Immature natural killer cell (primary cell): ENCODE data around the gene GLCE. TPM values are rescaled to one million over a fixed set of nuclear protein-coding genes. Genes with fewer than 3 reads are reported as not detected.

ENCODE experiments used
- DNase-seq, 3 donors: peaks; one replicate each; pipeline ENCODE4 v3.0.0; 2022; ENCODE audit warnings: mixed read lengths in 1 of 3
- H3K27ac Mint-ChIP-seq, 6 donors: one replicate each; pipeline ENCODE4 v1.8.0; 2020; ENCODE audit warnings: mixed read lengths in 6 of 6, mild to moderate bottlenecking in 5 of 6, inconsistent platforms in 4 of 6, moderate library complexity in 3 of 6
- H3K27me3 Mint-ChIP-seq, 3 donors: one replicate each; pipeline ENCODE4 v1.8.0; 2020 to 2021; ENCODE audit warnings: low read depth in 3 of 3, mild to moderate bottlenecking in 3 of 3, mixed read lengths in 3 of 3, moderate library complexity in 3 of 3, inconsistent platforms in 1 of 3
- H3K36me3 Mint-ChIP-seq, 3 donors: one replicate each; pipeline ENCODE4 v1.8.0; 2020; ENCODE audit warnings: mixed read lengths in 3 of 3, inconsistent platforms in 2 of 3, mild to moderate bottlenecking in 2 of 3
- H3K4me1 Mint-ChIP-seq, 2 donors: one replicate each; pipeline ENCODE4 v1.8.0; 2020; ENCODE audit warnings: inconsistent platforms in 2 of 2, mild to moderate bottlenecking in 2 of 2, mixed read lengths in 2 of 2, moderate library complexity in 1 of 2
- H3K4me3 Mint-ChIP-seq, 5 donors: one replicate each; pipeline ENCODE4 v1.8.0; 2020; ENCODE audit warnings: mild to moderate bottlenecking in 5 of 5, mixed read lengths in 5 of 5, inconsistent platforms in 3 of 5, moderate library complexity in 3 of 5
- H3K9me3 Mint-ChIP-seq, 6 donors: one replicate each; pipeline ENCODE4 v1.8.0; 2020; ENCODE audit warnings: mild to moderate bottlenecking in 6 of 6, mixed read lengths in 6 of 6, inconsistent platforms in 4 of 6, moderate library complexity in 3 of 6
- polyA plus RNA-seq, 3 donors: library from polyadenylated mRNA; unstranded; fragments of 300-500 nt; fragmentation: Illumina TruSeq; gene quantifications; one replicate each; pipeline ENCODE4 v1.2.3, GENCODE V29; 2021

The GLCE gene
- polyA plus RNA-seq, 3 donors from 2014 or later, result 4.2 TPM; not detected in 1

DNA sequence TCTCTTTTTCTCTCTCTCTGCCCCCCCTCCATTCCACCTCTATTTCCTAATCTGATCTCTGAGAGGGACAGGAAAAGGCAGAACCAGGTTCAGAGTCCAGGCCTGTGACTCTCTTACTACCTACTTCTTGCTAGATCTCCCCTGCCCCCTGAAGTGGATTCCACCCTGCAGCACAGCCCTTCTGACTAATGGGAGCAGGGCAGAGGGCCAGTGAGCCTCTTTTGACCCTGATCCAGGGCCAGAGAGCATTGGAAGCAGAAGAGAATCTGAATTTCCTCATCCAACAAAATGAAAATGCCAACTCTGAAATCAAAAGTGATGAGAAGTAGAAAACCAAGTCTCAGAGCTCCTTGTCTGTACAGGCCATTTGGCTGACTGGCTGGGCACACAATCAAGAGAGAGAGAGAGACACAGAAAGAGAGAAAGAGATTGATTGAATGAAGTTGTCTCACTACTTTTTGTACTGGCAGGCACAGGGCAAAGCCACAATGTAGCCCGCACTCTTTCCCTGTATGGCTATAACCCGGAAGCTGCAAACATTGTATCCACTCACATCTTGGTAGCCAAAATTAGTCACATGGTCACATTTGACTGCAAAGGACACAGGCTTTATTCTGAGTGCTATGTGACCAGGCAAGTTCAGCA is 31.6 kb upstream of the GLCE start:
- Mint-ChIP-seq H3K36me3 (no peaks in the 10 kb centered on the region), H3K27me3 (peaks cover 0 to 6% (median 2%) of the 10 kb centered on the region in 3 donors), H3K4me1 (no peaks in the 10 kb centered on the region), H3K4me3 (no peak overlapping the region), H3K9me3 (no peaks in the 10 kb centered on the region), H3K27ac (no peak overlapping the region)
- no peak for DNase-seq

DNA sequence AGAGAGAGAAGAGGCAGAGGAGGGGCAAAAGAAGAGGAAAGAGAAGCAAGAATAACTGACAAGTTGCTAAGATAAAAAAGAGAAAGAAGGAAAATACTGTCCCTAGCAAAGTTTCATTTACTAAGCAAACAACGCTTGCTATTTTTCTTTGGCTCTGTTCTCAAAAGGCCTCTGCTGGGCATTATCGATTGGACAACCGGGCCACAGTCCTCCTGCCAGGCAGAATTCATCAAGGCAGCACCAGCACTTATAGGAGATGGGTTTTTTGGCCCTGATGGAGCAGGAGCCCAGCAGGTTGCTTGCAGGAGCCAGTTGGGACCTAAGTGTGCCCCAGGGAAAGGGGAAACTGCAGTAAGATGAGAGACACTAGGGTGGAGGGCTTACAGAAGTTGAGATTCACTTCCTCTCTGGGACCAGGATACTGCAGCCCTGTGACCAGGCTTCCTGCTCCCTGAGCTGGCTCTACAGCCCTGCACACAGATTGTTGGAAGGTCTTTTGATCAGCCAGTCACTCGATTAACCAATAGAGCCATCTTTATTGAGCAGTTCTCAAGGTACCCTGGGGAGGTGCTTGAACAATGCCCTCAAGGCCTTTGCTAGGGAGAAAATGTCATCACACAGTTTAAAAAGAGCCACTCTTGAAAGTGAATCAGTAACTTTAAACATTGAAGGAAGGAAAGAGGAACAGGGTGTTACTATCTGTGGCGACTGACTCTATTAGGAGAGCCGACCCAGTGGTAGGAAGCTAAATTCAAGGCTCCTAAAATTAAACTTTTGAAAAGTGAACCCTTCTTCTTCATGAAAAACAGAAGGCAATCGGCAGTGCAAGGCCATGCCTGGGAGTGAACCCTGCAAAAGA is 28.8 kb upstream of the GLCE start:
- Mint-ChIP-seq H3K27ac (no peak overlapping the region), H3K4me3 (no peak overlapping the region), H3K9me3 (no peaks in the 10 kb centered on the region), H3K27me3 (peaks cover 0 to 6% (median 2%) of the 10 kb centered on the region in 3 donors), H3K36me3 (no peaks in the 10 kb centered on the region), H3K4me1 (no peaks in the 10 kb centered on the region)
- no peak for DNase-seq

DNA sequence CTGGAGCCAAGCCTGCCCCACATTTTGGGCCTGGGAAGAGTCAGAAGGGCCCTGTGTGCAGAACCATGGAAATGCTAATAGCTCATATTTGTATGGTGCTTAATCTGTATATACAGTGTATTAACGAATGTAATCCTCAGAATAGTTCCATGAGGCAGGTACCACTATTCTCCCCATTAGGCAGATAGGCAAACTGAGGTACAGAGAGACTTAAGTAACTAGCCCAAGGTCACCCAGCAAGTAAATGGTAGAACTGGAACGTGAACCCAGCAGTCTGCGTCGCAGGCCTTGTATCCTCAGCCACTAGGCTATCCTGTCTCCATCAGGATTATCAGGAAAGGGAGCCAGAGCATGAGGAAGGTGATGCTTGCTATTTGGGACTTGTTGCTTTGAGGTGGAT is 28.0 kb upstream of the GLCE start:
- H3K27ac Mint-ChIP-seq, result no peak overlapping the region
- H3K27me3 Mint-ChIP-seq, result peaks cover 0 to 6% (median 2%) of the 10 kb centered on the region in 3 donors
- no peak overlapping the region for H3K4me3 Mint-ChIP-seq
- no peaks in the 10 kb centered on the region for H3K36me3 Mint-ChIP-seq
- H3K4me1 Mint-ChIP-seq, result no peaks in the 10 kb centered on the region
- no peaks in the 10 kb centered on the region for H3K9me3 Mint-ChIP-seq
- no peak for DNase-seq

DNA sequence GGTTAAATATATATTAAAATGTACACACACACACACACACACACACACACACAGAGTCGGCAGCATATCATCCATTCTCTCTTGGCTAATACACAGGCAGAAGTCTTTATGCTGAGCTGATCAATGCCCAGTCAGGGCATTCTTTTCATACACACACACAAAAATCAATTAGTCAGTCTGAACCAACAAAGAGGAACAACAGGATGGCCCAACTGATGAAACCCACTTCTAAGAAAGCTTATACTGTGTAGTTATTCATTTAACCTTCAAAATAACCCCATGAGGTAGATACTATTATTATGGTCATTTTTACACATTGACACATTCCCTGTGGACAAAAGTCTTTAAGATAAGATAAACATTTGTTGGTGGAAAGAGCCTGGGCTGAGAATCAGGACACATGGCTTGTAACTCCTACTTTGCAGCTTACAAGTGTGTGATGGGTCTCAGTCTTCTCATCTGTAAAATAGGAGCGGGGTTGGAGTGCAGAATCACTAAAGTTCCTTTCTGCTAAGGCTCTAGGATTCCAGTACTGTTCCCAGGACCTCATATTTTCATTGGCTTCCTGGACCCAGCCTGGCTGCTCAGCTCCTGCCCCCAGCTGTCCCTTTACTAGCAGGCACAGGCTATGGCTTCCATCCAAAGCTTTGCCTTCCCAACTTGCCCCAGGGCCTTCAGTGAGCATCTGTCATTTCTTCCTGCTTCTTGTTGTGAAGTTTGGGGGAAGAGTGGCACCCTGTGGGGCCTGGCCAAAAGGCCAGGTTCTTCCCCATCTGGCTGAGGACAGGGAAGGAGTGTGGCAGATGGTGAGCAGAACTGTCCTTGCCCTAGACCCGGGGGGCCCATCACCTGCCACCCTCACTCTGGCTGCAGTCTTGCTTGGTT is 27.2 kb upstream of the GLCE start:
- Mint-ChIP-seq H3K4me3 (no peak overlapping the region), H3K36me3 (no peaks in the 10 kb centered on the region), H3K27ac (no peak overlapping the region), H3K4me1 (no peaks in the 10 kb centered on the region), H3K9me3 (no peaks in the 10 kb centered on the region), H3K27me3 (peaks cover 0 to 6% (median 4%) of the 10 kb centered on the region in 3 donors)
- no peak for DNase-seq

DNA sequence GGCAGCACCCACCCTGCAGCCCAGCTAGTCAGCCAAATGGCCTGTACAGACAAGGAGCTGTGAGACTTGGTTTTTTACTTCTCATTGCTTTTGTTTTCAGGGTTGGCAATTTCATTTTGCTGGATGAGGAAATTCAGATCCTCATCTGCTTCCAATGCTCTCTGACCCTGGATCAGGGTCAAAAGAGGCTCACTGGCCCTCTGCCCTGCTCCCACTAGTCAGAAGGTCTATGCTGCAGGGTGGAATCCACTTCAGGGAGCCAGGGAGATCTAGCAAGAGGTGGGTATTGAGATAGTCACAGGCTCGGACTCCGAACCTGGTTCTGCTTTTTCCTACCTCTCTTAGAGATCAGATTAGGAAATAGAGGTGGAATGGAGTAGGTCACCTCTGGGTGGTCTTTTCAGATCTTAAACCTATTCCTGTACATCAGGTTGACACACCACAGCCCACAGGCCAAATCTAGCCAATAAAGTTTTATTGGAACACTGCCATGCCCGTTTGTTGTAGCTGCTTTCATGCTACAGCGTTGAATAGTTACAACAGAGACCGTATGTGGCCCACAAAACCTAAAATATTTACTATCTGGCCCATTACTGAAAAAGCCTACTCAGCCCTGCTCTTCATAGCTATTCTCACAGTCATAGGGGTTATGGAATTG is 26.4 kb upstream of the GLCE start:
- no peaks in the 10 kb centered on the region for H3K9me3 Mint-ChIP-seq
- no peaks in the 10 kb centered on the region for H3K4me1 Mint-ChIP-seq
- no peak overlapping the region for H3K27ac Mint-ChIP-seq
- no peaks in the 10 kb centered on the region for H3K36me3 Mint-ChIP-seq
- peaks cover 0 to 4% (median 2%) of the 10 kb centered on the region in 3 donors for H3K27me3 Mint-ChIP-seq
- no peak overlapping the region for H3K4me3 Mint-ChIP-seq
- no peak for DNase-seq

DNA sequence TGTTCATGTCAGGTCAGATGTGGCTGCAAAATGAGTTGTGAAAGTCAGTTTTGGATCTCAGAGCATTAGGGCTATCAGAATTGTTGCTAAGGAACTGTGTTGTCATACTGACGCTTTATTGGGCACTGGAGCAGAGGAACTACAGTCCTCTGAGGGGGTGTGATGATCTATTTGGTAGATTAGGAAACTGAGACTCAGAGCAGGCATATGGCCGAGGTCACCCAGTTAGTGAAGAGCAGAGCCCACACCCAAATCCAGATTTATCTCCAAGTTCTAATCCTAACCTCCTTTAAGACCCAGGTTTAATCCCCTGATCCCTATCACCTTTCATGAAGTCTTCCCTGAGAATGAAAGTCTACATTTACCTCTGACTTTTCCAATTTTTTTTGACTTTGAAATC is 25.6 kb upstream of the GLCE start:
- DNase-seq, result no peak
- Mint-ChIP-seq H3K27ac (no peak overlapping the region), H3K4me3 (no peak overlapping the region), H3K27me3 (peaks cover 0 to 6% (median 0%) of the 10 kb centered on the region in 3 donors), H3K9me3 (no peaks in the 10 kb centered on the region), H3K4me1 (no peaks in the 10 kb centered on the region), H3K36me3 (no peaks in the 10 kb centered on the region)

DNA sequence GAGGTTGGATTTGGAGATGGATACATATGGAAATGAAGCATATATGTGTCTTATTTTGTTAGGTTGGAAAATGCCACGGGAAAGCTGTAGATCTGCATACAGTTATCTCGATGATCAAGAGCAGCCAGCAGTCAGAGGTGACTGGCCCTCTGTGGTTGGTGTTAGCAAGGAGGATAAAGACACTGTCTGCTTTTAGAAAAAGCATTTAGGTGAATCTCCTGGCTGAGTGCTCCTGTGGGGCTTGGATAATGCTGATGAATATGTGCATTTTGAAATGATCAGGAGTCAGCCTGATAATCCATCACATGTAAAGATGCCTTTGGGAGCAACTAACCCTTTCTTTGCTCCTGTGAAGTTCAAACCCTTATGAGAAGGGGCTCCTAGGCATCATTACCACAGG is 24.9 kb upstream of the GLCE start:
- Mint-ChIP-seq H3K4me3 (no peak overlapping the region), H3K27me3 (peaks cover 0 to 6% (median 0%) of the 10 kb centered on the region in 3 donors), H3K36me3 (no peaks in the 10 kb centered on the region), H3K4me1 (no peaks in the 10 kb centered on the region), H3K27ac (no peak overlapping the region), H3K9me3 (no peaks in the 10 kb centered on the region)
- DNase-seq, result no peak

DNA sequence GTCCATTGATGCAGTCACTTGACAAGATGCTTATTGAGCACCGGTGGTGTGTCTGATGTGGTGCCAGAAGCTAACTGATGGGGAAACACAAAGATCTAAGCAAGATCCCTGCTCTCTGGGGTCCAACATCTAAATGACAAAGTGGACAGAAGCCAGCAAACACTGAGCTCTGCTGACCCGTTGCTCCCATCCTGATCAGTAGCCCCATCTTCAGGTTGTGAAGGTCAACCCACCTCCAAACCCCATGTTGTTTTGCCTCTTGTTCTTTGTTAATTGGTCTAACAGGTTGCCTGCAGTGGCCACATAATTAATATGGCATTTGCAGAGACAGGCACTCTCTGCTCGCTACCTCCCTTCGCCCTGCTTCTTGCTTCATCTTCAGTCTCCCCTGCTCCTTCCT is 21.5 kb upstream of the GLCE start:
- Mint-ChIP-seq H3K4me1 (no peaks in the 10 kb centered on the region), H3K27me3 (peaks cover 0 to 5% (median 0%) of the 10 kb centered on the region in 3 donors), H3K36me3 (no peaks in the 10 kb centered on the region), H3K27ac (no peak overlapping the region), H3K9me3 (no peaks in the 10 kb centered on the region), H3K4me3 (no peak overlapping the region)
- DNase-seq, result no peak

DNA sequence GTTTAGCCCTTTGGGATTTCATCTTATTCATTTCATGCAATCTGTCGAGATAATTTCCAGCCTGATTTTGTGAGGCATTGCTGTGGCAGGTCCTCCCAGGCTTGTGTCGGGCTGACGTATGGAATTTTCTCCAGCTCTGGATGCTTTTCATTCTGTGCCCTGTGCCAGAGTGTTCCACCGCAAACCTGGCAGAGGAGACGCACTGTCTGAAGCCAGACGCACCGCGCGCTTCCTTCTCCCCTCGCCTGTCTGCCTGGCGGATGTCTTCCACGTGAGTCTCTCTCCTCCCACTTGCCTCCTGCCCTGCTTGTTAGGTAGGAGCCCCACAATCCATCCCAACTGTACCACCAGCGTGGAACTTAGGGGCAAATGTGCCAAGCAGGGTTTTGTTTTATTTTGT is 20.1 kb upstream of the GLCE start:
- no peak overlapping the region for H3K27ac Mint-ChIP-seq
- H3K4me1 Mint-ChIP-seq, result no peaks in the 10 kb centered on the region
- no peak overlapping the region for H3K4me3 Mint-ChIP-seq
- H3K27me3 Mint-ChIP-seq, result peaks cover 0 to 6% (median 2%) of the 10 kb centered on the region in 3 donors
- no peaks in the 10 kb centered on the region for H3K9me3 Mint-ChIP-seq
- H3K36me3 Mint-ChIP-seq, result no peaks in the 10 kb centered on the region
- DNase-seq, result no peak

DNA sequence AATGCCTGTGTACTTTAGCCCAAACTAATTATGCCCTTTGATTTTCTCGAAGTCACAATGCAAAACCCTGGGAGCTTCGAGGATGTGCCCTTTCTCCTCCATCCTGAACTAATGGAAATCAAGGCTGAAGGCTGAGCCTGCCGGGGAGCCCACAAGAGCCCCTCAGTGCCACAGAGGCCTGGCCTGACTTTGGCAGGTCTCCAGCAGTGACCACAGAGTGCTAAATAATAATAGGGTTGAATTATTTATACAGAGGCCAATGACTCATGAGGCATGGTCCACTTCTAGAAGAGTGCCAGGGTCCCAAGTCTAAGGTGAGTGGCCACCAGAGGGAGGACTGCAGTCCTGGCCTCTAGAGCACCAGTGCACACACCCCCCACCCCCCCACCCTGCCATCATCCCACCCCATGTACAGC is 19.1 kb upstream of the GLCE start:
- no peak overlapping the region for H3K27ac Mint-ChIP-seq
- no peak overlapping the region for H3K4me3 Mint-ChIP-seq

DNA sequence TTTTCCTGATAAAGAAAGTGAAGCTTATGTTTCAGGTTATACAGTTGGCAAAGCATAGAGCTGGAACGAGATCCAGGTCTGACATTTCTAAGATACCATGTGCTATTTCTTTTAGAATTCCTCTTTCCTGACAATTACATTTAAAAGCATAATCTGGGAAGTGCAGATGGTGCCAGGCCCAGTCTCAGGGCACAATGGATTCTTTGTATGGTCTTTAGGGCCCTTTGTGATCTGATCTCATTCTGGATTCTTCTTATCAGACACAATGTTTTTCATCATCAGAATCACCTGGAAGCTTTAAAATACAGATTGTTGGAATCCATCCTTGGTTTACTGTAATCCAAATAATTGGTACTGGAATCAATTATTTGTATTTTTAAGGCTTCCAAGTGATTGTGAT is 18.6 kb upstream of the GLCE start:
- Mint-ChIP-seq H3K27ac (no peak overlapping the region), H3K9me3 (no peaks in the 10 kb centered on the region), H3K4me1 (no peaks in the 10 kb centered on the region), H3K27me3 (peaks cover 0 to 6% (median 2%) of the 10 kb centered on the region in 3 donors), H3K36me3 (no peaks in the 10 kb centered on the region), H3K4me3 (no peak overlapping the region)
- no peak for DNase-seq

More for the DNA sequence above, 19.1 kb upstream of the GLCE start:
- no peaks in the 10 kb centered on the region for H3K9me3 Mint-ChIP-seq
- peaks cover 0 to 6% (median 2%) of the 10 kb centered on the region in 3 donors for H3K27me3 Mint-ChIP-seq
- no peaks in the 10 kb centered on the region for H3K36me3 Mint-ChIP-seq
- no peaks in the 10 kb centered on the region for H3K4me1 Mint-ChIP-seq
- no peak for DNase-seq

DNA sequence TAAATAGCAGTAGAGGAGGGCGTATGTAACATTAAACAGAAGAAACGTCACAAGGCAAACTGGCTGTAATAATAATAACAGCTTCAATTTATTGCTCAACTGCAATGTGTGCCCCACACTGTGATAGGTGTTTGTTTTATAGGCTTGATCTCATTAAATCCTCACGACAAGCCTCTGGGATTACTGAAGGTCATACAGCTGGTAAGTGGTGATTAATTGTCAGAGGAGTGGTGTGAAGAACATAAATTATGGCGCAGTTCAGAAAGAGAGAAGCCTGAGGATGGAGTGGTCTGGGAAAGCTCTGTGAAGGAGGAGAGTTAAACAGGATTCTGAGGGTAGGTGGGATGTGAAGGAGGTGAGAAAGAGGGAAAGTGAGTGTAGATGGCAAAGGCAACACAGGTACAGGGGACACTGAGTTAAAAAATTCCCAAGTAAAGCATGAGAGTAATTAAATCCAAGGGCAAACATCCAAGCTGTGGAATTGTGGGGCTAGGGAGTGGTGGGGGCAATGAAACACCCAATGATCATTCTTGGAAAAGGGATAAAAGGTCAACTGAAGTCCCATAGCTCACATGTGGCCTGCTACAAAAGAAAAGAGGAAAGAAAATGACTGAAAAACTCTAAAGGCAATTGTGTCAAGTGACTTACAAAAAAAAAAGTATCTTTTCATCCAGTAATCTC is 16.5 kb upstream of the GLCE start:
- DNase-seq, result no peak
- Mint-ChIP-seq H3K27me3 (peaks cover 2 to 4% (median 3%) of the 10 kb centered on the region in 3 donors), H3K27ac (no peak overlapping the region), H3K4me3 (no peak overlapping the region), H3K4me1 (no peaks in the 10 kb centered on the region), H3K36me3 (no peaks in the 10 kb centered on the region), H3K9me3 (no peaks in the 10 kb centered on the region)

DNA sequence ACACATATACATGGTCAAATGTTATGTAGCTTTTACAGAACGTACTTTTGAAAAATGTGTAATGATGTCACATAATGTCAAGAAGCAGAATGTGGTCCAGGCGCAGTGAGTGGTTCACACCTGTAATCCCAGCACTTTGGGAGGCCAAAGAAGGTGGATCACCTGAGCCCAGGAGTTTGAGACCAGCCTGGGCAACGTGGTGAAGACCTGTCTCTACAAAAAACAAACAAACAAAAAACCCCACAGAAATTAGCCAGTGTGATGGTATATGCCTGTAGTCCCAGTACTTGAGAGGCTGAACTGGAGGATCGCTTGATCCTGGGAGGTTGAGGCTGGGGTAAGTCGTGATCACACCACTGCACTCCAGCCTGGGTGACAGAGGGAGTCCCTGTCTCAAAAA is 15.9 kb upstream of the GLCE start:
- no peaks in the 10 kb centered on the region for H3K4me1 Mint-ChIP-seq
- H3K36me3 Mint-ChIP-seq, result no peaks in the 10 kb centered on the region
- DNase-seq, result no peak
- no peak overlapping the region for H3K27ac Mint-ChIP-seq
- no peaks in the 10 kb centered on the region for H3K9me3 Mint-ChIP-seq
- no peak overlapping the region for H3K4me3 Mint-ChIP-seq
- peaks cover 2 to 4% (median 4%) of the 10 kb centered on the region in 3 donors for H3K27me3 Mint-ChIP-seq
